Activated CD4-positive, alpha-beta T cell treated with anti-CD3 and anti-CD28 coated beads, Interleukin-10, Interleukin-2, amounts not matched to agents 100 ng/mL and 50 ng/mL, durations not matched to agents 16 hours and 8 hours (primary cell): ENCODE data around the gene VANGL1.
A peak's percentile ranks its signal among the peaks of the same experiment; 100 is the strongest.
"Not testable (repeated sequence)": the region's sequence is repeated elsewhere in the genome, so short reads cannot be mapped to it uniquely, and the experiment has no call there.

ENCODE experiments used
- DNase-seq: peaks from one replicate; pipeline ENCODE4 v3.0.0-alpha.2; 2020

VANGL1 gene

DNA sequence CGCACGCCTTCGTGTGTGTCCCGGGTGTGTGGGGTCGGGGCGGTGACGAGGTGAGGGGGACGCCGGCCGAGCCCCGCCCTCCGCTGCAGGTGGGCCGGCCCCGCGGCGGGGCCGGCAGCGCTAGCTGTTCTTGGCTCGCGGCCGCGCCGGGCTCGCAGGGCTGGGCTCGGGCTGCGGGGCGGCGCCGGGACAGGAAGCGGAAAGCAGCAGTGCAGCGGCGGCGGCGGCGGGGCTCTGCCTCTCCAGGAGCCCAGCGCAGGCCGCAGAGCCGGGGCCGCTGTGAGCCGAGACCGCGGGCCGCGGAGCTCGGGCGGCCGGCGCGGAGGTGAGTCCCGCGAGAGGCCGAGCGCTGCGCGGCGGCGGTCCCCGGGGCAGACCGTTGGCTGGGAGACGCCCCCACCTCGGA, at the start of gene VANGL1:
VANGL1 (plus strand) TSS at position 209 of the 406 bp plus-strand sequence. CDS start 9,444 bp downstream, outside the sequence.
- peak; percentile 69 for DNase-seq

DNA sequence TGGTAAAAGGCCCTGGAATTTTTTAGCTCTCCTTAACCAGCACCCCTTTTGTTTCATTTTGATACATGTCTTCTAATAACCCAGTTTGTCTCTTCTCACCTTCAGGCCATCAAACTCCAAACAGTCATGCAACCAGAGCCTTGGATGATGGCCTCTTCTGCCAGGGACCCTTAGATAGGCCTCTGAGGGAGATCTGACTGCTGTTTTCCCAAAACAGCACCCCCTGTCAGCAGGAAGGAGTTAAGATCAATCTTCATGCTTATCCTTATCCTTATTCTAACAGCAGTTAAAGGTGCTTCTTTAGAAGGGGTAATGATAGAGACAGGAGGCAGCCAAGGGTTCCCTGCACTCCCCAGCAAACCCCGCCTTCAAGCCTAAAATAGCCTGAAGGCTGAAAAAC, 49.5 kb upstream of the VANGL1 start:
- no peak for DNase-seq

DNA sequence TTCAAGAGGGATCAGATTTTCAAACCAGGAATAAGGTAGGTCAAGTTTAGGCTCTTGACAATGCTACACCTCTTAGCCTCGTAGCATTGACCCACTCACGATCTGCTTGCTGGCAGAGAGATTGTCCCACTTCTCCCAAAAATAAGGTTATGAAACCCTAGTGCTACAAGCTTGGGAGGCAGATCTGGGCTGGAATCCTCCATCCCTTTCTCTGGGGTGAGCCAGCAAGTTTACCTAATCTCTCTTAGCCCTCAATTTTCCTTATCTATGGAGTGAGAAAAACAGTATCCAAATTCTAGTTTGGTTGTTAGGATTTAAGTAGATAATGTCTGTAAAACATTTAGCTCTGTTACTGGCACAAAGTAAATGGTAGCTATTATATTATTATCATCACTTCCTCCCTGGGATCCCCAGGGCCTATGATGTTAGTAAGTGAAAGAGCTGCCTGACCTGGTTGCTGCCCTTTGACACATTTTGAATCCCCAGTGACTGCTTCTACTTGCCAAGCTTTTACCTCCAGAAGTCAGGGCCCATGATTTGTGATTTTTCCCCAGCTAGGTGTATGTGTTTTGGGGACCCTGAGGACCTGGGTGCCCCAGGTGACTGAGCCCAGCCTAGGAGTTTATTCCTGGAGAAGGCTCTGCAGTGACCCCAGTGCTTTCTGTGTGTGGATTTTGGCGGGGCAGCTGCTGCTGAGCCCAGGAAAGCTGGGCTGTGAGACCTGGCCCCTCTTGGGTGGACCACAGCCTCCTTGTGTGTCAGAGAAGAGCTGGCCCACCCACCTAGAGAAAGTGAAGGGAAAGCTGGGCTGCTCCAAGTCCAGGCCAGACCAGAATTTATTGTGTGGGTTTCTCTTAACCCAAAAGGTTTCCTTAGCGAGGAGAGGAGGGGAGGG, 48.2 kb upstream of the VANGL1 start:
- DNase-seq, result no peak

DNA sequence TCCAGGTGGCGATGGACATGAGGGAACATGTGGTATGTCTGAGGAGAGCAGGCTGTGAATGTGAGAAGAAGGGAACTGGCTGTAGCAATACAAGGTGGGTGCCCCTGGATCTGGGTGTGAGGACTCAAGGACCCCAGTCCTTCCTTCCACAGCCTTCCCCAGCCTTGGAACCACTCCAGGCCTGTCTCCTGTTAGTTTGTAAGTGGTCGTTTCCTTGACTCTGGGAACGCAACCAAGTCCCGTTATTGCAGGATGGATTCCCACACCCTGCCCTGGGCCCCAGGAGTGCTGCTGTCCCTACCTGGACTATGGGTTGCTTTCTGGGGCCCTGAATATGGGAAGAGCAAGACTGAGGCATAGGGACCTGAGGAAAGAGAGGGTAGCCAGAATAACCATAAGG, 47.2 kb upstream of the VANGL1 start:
- DNase-seq, result no peak

DNA sequence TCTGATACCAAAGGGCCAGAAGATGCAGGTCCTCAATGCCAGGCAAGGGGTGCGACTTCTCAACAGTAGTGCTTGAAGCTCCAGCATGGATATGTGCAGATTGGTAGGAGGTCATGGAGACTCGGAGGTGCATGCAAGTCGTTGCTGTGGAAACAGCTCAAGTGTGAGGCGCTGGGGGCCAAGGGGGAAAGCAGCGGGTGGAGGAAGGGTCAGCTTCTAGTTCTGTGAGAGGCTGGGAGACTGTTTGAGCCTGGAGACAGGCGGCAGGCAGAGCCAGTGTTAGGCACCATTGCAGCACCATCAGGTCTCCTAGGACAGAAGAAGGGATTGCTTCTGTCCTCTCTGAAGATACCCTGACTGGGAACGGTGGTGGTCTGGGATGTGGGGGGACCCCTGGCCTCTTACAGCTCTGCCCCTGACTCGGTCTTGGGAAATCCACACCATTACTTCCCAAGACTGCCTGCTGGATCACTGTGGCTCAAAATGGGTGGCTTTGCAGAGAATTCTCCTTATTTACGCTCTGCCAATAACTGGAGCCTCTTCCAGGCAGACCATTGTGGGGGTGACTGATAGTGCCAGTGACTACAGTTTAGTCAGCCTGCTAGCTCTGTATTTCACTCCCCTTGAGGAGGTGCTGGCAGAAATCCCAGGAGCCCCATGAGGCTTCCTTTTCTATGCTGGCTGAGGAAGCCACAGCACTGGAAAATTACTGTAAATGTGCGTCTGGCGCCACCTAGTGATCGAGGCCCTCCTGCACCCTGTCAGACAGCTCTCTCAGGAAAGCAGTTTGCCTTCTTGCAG, 46.3 kb upstream of the VANGL1 start:
- peak; percentile 62 for DNase-seq

DNA sequence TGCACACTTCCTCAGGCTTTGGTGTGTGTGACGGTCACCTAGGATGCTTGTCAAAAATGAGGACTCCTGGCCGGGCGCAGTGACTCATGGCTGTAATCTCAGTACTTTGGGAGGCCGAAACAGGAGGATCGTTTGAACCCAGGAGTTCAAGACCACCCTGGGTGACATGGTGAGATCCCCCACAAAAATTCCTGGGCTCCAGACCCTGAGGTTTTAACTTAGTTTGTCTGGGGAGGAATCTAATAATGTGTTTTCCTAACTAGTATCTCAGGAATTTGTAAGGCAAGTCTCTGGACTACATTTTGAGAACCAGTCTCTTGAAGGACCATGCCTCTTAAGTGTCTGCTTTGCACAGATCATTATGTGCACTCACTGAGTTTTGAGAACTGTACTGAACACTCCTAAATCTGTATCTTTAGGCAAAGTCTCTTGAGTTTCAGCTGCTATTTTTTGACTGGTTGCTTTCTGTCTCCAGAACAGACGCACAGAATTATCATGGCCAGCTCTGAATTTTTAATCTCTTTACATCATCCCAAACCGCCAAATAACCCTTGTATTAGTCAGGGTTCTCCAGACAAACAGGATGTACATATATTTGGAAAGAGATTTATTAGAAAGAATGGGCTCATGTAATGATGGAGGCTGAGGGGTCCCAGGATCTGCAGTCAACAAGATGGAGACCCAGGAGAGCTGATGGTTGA, 45.5 kb upstream of the VANGL1 start:
- no peak for DNase-seq

DNA sequence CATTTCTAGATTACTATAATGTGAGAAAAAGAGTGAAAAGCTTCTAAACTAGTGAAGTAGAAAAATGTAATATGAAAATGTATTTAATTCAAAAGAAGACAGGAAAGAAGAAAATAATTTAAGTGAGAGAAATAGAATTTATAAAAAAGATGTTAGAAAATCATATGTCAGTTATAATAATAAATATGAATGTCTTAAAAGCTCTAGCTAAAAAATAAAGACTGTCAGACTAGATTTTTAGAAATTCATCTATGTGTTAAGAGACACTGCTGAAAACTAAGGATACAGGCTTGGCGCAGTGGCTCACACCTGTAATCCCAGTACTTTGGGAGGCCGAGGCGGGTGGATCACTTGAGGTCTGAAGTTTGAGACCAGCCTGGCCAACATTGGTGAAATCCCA, 37.3 kb upstream of the VANGL1 start:
- no peak for DNase-seq

DNA sequence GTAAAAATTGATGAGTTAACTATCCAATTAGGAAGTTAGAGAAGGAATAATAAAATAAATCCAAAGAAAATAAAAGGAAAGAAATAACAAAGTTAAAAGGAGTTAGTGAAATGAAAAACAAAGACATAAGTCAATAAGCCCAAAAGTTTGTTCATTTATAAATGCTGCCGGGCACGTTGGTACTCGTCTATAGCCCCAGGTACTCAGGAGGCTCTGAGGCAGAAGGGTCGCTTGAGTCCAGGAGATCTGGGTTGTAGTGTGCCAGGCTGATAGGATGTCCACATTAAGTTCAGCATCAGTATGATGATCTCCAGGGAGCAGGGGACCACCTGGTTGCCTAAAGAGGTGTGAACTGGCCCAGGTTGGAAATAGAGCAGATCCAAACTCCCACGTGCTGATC, 35.5 kb upstream of the VANGL1 start:
- DNase-seq, result no peak

DNA sequence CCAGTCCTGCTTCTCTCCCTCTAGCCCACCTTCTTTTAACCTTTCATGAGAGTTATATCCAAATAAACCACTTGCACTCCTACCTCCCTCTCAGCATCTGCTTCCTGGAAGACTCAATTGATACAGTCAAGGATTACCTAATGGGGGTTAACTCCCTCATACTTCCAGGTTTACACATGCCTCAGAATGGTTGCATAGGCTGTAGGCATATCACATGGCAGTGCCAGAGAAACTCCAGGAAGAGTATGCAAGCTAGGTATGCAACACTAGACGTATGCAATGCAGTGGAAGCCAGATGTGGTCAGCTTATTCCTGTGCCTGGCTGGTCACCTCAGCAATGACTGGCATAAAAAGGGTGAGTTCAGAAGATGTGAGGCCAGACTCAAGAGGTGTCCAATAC, 32.7 kb upstream of the VANGL1 start:
- DNase-seq, result no peak

DNA sequence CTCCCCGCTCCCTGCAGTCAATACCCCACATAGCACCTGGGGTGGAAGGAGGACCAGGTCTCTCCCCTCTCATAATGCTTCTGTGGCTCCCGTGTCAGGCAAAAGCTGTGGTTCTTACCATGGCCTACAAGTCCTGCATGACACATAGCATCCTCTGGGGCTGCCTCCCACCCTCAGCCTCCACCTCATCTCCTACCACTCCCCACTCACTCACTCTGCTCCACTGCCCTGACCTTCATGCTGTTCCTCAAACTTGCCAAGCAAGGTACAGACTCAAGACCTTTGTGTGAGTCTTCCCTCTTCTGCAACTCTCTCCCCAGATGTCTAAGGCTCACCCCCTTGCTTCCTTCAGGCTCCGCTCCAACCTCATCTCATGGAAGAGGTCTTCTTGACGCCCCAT, 28.0 kb upstream of the VANGL1 start:
- no peak for DNase-seq

DNA sequence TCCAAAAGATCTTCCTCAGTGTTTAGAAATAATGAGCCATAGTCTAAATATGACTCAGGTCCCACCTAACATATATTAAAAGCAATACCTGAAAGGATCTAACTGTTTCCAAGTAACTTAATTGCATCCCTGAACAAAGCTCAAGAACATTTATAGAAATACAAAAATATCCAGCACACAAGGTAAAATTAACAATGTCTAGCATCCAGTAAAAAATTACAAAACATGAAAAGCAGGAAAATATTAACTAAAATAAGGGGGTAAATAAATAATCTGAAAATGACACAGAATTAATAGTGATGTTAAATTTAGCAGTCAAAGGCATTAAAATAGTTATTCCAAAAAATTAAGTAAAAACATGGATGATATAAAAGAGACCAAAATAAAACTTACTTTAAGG, 21.3 kb upstream of the VANGL1 start:
- DNase-seq, result no peak

DNA sequence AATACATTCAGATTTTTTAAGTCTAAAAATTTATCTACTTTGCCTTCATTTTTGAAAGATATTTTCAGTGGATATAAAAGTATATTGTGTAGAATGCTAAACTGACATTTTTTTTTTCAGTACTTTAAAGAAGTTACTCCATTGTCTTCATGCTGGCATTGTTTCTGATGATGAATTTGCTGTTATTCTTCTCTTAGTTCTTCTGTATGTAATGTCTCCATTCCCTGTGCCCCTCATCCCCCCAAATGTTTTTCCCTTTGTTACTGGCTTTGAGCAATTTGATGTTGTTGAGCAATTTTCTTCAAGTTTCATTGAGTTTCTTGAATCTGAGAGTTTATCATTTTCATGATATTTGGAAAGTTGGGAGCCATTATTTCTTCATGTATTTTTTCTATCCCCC, 20.8 kb upstream of the VANGL1 start:
- DNase-seq, result no peak

DNA sequence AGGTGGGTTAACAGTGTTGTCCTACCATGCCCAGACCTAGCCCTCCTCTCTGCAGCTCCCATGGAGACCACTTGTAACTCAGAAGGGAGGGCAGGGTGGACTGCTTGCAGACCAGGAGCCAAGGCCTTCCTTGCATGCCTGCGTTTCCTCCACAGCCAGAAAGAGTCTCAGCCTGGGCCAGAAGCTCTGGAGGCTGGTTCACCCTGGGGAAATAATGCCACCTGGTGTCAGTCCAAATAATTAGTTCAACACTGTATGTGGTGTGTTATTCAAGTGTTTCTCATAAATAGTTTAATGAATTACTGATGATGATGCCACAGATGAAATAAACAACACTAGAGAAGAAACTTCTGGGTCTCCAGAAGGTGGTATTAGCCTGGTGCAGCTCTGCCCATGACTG, 16.9 kb upstream of the VANGL1 start:
- DNase-seq, result no peak

DNA sequence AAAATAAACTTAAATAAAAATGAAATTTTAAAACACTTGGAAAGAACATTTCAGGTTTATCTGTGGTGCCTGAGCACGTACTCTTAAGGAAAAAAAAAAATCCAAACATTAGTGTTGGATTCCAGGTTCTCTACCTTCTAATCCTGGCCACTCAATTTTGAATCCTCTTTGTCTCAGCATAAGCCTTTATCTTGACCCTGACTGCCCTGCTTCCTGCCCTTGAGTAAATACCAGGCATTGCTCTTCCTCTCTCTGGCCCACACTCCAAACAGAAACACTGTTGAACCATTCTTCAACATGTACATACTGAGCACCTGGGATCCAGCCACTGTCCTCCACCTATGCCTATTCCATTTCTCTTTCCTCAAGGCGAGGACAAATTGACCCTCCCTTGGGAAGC, 11.4 kb upstream of the VANGL1 start:
- DNase-seq, result no peak

DNA sequence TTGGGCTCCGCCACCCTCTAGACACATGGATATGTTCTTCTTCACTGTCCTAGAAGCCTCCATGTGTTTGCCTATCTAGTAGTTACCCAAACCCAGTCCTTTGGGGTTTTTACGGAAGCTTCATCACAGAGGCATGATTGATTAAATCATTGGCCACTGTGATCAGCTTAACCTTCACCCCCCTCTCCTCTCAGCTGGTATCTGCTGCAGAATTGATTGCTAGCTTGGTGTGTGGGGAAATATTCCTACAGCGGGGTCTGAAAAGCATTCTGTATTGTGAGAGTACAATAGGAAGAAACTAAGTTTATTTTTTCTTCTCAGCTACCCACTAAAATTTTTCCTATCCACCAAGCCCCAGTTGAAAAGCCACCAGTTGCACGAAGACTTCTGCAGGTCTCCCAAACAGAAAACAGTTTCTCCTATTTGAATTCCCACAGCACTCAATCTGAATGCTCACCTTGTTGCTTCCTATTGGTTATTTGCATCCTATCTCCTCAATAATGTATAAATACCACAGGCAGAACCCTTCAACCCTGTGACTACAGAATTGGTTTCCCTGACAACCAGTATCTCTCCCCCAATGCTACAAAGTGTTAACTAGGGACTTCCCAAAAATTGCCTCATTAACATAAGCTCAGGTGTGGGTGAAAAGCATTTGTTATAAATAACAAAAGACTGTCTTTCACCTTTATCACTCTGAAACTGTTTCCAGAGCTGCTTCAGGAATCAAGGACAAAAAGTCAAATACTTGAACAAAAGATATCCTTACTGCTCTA, 9.3 kb upstream of the VANGL1 start:
- DNase-seq, result no peak

DNA sequence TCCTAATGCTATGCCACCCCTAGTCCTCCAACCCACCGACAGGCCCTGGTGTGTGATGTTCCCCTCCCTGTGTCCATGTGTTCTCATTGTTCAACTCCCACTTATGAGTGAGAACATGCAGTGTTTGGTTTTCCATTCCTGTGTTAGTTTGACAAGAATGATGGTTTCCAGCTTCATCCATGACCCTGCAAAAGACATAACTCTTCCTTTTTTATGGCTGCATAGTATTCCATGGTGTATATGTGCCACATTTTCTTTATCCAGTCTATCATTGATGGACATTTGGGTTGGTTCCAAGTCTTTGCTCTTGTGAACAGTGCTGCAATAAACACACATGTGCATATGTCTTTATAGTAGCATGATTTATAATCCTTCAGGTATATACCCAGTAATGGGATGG, 8.2 kb upstream of the VANGL1 start:
- DNase-seq, result not testable (repeated sequence)

DNA sequence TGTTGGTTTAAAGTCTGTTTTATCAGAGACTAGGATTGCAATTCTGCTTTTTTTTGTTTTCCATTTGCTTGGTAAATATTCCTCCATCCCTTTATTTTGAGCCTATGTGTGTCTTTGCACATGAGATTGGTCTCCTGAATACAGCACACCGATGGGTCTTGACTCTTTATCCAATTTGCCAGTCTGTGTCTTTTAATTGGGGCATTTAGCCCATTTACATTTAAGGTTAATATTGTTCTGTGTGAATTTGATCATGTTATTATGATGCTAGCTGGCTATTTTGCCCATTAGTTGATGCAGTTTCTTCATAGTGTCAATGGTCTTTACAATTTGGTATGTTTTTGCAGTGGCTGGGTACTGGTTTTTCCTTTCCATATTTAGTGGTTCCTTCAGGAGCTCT, 4.5 kb upstream of the VANGL1 start:
- not testable (repeated sequence) for DNase-seq

DNA sequence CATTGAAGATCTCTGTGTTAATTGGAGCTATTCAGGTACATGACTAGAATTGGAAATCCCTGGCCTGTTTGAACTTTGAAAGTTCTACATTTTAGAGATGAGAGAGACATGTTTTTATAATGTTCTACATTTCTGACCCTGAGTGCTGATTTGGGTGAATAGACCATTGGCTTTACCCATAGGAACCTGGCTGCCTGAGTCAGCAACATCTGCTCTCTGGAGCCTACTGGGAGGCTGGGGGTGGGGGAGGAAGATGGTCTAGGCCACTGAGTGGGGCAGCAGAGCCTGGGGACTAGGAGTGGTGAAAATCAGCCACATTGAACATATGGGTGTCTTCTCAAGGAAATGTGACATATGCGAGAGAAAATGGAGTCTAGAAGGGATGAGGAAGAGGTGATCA, 1.4 kb upstream of the VANGL1 start:
- no peak for DNase-seq

DNA sequence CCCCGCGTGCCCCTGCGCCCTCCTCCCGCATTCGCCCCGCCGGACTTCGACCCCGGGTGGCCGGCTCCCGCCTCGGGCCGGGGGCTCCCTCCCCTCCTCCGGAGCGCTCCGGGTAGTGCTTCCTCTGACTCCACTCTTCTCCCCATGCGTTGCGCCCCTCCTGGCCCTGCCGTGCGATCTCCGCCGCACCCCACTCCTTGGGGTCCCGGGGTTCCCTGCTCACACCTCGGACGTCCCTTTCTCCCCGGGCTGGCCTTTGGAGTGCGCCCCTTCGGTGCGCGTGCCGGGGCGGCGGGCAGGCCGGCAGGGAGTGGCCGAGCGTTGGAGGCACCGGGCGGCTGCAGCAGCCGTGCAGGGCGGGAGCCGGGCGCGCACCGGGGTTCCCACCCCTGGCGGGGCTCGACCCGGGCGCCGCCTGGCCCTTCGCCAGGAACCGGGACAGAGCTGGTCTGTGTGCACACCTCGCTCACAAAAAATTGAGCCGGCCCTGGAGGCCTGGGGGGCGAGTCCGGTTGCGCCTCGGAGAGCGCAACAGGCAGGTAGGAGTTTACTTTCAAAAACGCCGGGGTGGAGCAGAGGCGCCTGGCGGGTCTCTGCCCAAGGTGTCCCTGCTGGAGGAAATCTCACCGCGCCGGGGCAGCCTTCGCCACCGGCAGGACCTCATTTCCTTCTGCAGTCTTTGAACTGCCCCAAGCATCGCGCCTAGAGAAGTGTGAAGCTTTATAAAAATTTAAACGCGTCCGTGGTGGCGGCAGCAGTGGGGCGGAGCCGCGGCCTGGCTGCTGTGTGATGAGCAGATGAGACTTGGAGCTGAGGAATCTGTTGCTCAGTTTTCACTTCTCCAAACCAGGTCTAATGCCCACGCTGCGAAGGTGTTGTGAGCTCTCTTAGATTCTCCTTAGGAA, 650 bp downstream of the VANGL1 start:
- DNase-seq, result peak; percentile 54

DNA sequence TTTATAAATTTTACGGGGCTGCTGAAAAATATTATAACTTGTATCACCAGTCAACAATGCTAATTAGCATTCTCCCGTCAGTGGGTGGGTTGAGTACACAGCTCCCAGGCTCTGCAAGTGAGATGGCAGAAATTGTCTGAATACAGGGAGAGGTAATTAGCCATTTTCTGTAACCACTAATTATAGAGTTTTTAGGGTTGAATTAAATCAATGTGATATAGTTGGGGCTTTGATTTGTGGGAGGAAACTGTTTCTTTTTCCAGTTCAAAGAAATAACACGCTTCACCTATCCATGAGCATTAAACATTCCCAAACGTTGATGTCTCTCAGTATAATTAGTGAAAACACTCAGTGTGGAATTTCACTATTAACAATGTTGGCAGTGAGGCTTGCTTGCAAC, 1.5 kb downstream of the VANGL1 start:
- no peak for DNase-seq

DNA sequence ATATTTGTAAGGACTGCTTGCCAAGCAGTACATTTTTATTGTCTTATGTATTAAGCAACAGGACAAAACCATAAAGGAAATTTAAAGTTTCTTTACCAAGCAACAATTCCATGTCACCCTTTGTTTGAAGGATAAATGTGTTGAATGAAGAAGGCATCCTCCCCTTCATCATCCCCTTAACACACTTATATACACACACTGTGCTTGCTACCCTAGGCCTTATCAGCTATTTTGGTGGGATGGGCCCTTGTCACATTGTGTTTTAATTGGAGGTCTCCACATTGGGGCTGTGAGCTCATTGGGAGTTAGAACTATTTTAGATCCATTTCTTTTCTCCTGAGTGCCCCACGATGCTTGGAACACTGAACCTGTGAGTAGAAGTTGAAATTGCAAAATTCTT, 1.9 kb downstream of the VANGL1 start:
- DNase-seq, result no peak

DNA sequence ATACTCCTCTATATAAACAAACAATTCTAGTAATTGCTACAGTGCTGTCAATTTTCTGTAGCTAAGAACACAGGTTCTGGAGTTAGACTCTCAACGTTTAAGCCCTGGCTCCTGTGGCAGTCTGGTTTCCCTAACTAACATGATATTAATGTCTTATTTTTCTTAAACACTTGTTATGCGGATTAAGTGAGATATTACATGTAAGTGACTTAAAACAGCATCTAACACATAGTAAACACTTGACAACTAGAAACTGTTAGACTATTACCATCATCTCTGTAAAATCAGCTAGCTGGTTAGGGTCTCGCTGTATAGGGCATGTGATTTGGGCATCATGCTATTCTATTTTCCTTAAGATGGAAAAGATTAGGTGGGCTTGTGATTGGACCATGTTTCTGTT, 2.3 kb downstream of the VANGL1 start:
- DNase-seq, result no peak
